Measurements from ENCODE around the gene SSH2.

GRCh38 chr17:29683481-29683880 lies 246.5 kb downstream of the SSH2 start:
- TF ChIP-seq CTCF (IDR thresholded peaks at IDR 0.05; ENCODE audit: insufficient read depth, low read length, poor library complexity, severe bottlenecking) (no peak), EZH2phosphoT487 (conservative IDR thresholded peaks at IDR 0.05; ENCODE audit: low read length) (no peak)

Data from SU-DHL-6 (cell line).